HCT116 (cell line): ENCODE measurements around the gene LRFN2. TPM values are rescaled to one million over a fixed set of nuclear protein-coding genes. Genes with fewer than 3 reads are reported as not detected.

Experiments
- ATAC-seq: fragments of 200-7000 bp; cut with Tn5 transposase; 2 replicates; pipeline ENCODE4 v1.9.1; 2020; ENCODE audit warnings: mild to moderate bottlenecking, moderate library complexity
- BruUV-seq: library from RNA; stranded (reverse); fragments of 400-500 nt; replicated peaks from 2 replicates; lab custom pipeline; 2021; lab: Mats Ljungman, UMichigan
- CTCF ChIA-PET: fragments of 300-600 bp; sonication (Branson Sonifier 250); formaldehyde crosslinking; loops from one replicate; lab custom pipeline; 2021; ENCODE audit warnings: antibody characterized with exemption; lab: Charles Lee
- POLR2A ChIA-PET: fragments of 300-600, 350-600 bp; sonication (Branson Sonifier 250); formaldehyde crosslinking; loops from one replicate; lab custom pipeline; 2021; ENCODE audit warnings: antibody characterized with exemption; lab: Charles Lee
- RAD21 ChIA-PET, 2 experiments: fragments of 300-600 bp; sonication (Branson Sonifier 250); formaldehyde crosslinking; loops; one replicate each; lab custom pipeline; 2023; ENCODE audit warnings: low total read pairs in 2 of 2; ENCODE audit not compliant: uncharacterized antibody in 2 of 2, unreplicated experiment in 2 of 2, low non-redundant PET in 1 of 2; lab: Charles Lee
- DNase-seq: peaks from one replicate; pipeline ENCODE4 v3.0.0-alpha.2; 2010; ENCODE audit warnings: low read depth, low spot score
- H2AFZ ChIP-seq: fragments of 200-600 bp; shearing (Covaris generic), sonication (generic); 2 replicates; pipeline ENCODE4 v1.6.1; 2017; ENCODE audit warnings: low read depth, mixed run types, mixed read lengths, antibody characterized with exemption, low read length; ENCODE audit not compliant: poor library complexity, severe bottlenecking
- H3K27ac ChIP-seq: 2 replicates; pipeline ENCODE4 v1.5.1; 2012; ENCODE audit warnings: low read depth, low read length
- H3K27me3 ChIP-seq: fragments of 200-600 bp; sonication (generic); 2 replicates; pipeline ENCODE4 v1.6.1; 2016; ENCODE audit warnings: mixed run types, low read length, mixed read lengths; ENCODE audit not compliant: insufficient read depth
- H3K36me3 ChIP-seq, 2 experiments: fragments of 200-500 bp in 1 of 2; fragments of 200-600 bp in 1 of 2; sonication (Bioruptor generic) in 1 of 2; sonication (generic) in 1 of 2; 2 replicates each; pipeline versions ENCODE4 v1.5.1 to v1.6.1; 2014 to 2016; ENCODE audit warnings: low read length in 2 of 2, inconsistent platforms in 1 of 2, mixed read lengths in 1 of 2, mixed run types in 1 of 2; ENCODE audit not compliant: insufficient read depth in 2 of 2, control insufficient read depth in 1 of 2
- H3K4me1 ChIP-seq, 2 experiments: fragments of 200-600 bp in 1 of 2; sonication (generic) in 1 of 2; 2 replicates each; pipeline versions ENCODE4 v1.5.1 to v1.6.1; 2012 to 2017; ENCODE audit warnings: low read length in 2 of 2, inconsistent platforms in 1 of 2, mild to moderate bottlenecking in 1 of 2, mixed read lengths in 1 of 2, mixed run types in 1 of 2, moderate library complexity in 1 of 2; ENCODE audit not compliant: insufficient read depth in 2 of 2, control insufficient read depth in 1 of 2
- H3K4me2 ChIP-seq: fragments of 200-600 bp; sonication (generic); 2 replicates; pipeline ENCODE4 v1.6.1; 2017; ENCODE audit warnings: mixed run types, low read length, mixed read lengths
- H3K4me3 ChIP-seq, 2 experiments: fragments of 200-600 bp in 1 of 2; sonication (generic) in 1 of 2; replicated peaks in 1 of 2; 2 replicates each; pipeline ENCODE4 v1.5.1; 2011 to 2016; ENCODE audit warnings: low read length in 2 of 2, control low read depth in 1 of 2, low read depth in 1 of 2, mild to moderate bottlenecking in 1 of 2, mixed read lengths in 1 of 2, mixed run types in 1 of 2
- H3K79me2 ChIP-seq: fragments of 200-600 bp; sonication (generic); 2 replicates; pipeline ENCODE4 v1.6.1; 2017; ENCODE audit warnings: mild to moderate bottlenecking, mixed run types, low read length, moderate library complexity, mixed read lengths; ENCODE audit not compliant: insufficient read depth
- H3K9ac ChIP-seq: fragments of 200-600 bp; sonication (generic); 2 replicates; pipeline ENCODE4 v1.6.1; 2016; ENCODE audit warnings: low read length, mixed read lengths
- H3K9me2 ChIP-seq: fragments of 200-600 bp; sonication (generic), shearing (Covaris generic); 2 replicates; pipeline ENCODE4 v1.6.1; 2017; ENCODE audit warnings: mixed run types, mild to moderate bottlenecking, moderate library complexity; ENCODE audit not compliant: insufficient read depth
- H3K9me3 ChIP-seq, 2 experiments: fragments of 200-500 bp in 1 of 2; fragments of 200-600 bp in 1 of 2; sonication (Bioruptor generic) in 1 of 2; sonication (generic) in 1 of 2; 2 replicates each; pipeline ENCODE4 v1.6.1; 2014 to 2017; ENCODE audit warnings: low read length in 2 of 2, mixed read lengths in 2 of 2, inconsistent platforms in 1 of 2, low read depth in 1 of 2, mild to moderate bottlenecking in 1 of 2, mixed run types in 1 of 2, moderate library complexity in 1 of 2; ENCODE audit not compliant: control insufficient read depth in 1 of 2, insufficient read depth in 1 of 2
- H4K20me1 ChIP-seq: fragments of 200-600 bp; sonication (generic), shearing (Covaris generic); 2 replicates; pipeline ENCODE4 v1.6.1; 2017; ENCODE audit warnings: mixed run types, mild to moderate bottlenecking, moderate library complexity; ENCODE audit not compliant: insufficient read depth
- EGR1 ChIP-seq: IDR thresholded peaks from 2 replicates; pipeline ENCODE4 v1.6.1; 2012; ENCODE audit warnings: low read depth
- ELF1 ChIP-seq: IDR thresholded peaks from 2 replicates; pipeline ENCODE4 v1.6.1; 2012; ENCODE audit warnings: low read depth, borderline replicate concordance
- EZH2 ChIP-seq: fragments of 200-600 bp; sonication (generic); IDR thresholded peaks from 2 replicates; pipeline ENCODE4 v1.6.1; 2017; ENCODE audit warnings: antibody characterized with exemption, mixed run types
- EZH2phosphoT487 ChIP-seq: fragments of 200-600 bp; IDR thresholded peaks from 2 replicates; pipeline ENCODE4 v1.6.1; 2018; ENCODE audit warnings: antibody characterized with exemption, borderline replicate concordance
- FOSL1 ChIP-seq: IDR thresholded peaks from 2 replicates; pipeline ENCODE4 v1.6.1; 2012; ENCODE audit warnings: low read depth
- POLR2A ChIP-seq: IDR thresholded peaks from 2 replicates; pipeline ENCODE4 v1.7.0; 2011; ENCODE audit warnings: borderline replicate concordance; ENCODE audit not compliant: insufficient read depth, insufficient read length; ENCODE audit errors: extremely low read depth
- RAD21 ChIP-seq: IDR thresholded peaks from 2 replicates; pipeline ENCODE4 v1.6.1; 2012; ENCODE audit warnings: low read depth, mild to moderate bottlenecking
- SP1 ChIP-seq: IDR thresholded peaks from 2 replicates; pipeline ENCODE4 v1.6.1; 2012; ENCODE audit warnings: low read depth
- SRF ChIP-seq: IDR thresholded peaks from 2 replicates; pipeline ENCODE4 v1.6.1; 2012; ENCODE audit warnings: low read depth
- TCF7L2 ChIP-seq: IDR thresholded peaks from 2 replicates; pipeline ENCODE4 v1.7.0; 2011; ENCODE audit warnings: borderline replicate concordance, inconsistent platforms; ENCODE audit not compliant: insufficient read depth, insufficient read length; ENCODE audit errors: extremely low read depth
- ZNF274 ChIP-seq: fragments of 200-500 bp; sonication (Bioruptor generic); IDR thresholded peaks from 2 replicates; pipeline ENCODE4 v1.6.1; 2014; ENCODE audit warnings: mild to moderate bottlenecking, low read depth, low read length, inconsistent platforms
- intact Hi-C: fragments of 100-400 bp; cut with micrococcal nuclease; formaldehyde crosslinking; loops from 2 replicates; pipeline ENCODE4 v1.10.0; 2022
- total RNA-seq: library from RNA; stranded (reverse); gene quantifications from one replicate; pipeline ENCODE4 v1.2.1, GENCODE V29; 2021; ENCODE audit not compliant: unreplicated experiment
- TF ChIP-seq, protein P1 (sequence below): IDR thresholded peaks from 2 replicates; pipeline ENCODE4 v1.6.1; 2012
- TF ChIP-seq, protein P2 (sequence below): IDR thresholded peaks from 2 replicates; pipeline ENCODE4 v1.6.1; 2011; ENCODE audit warnings: mild to moderate bottlenecking, low read length, moderate library complexity; ENCODE audit not compliant: insufficient replicate concordance; ENCODE audit errors: extremely low read depth
- TF ChIP-seq, protein P3 (sequence below), 3 experiments: fragments of 200-600 bp in 1 of 3; sonication (generic) in 1 of 3; IDR thresholded peaks in 2 of 3; conservative IDR thresholded peaks in 1 of 3; 2 replicates each; pipeline ENCODE4 v1.5.1; 2012 to 2017; ENCODE audit warnings: low read depth in 2 of 3, low read length in 2 of 3, antibody characterized with exemption in 1 of 3, borderline replicate concordance in 1 of 3, control low read depth in 1 of 3, mild to moderate bottlenecking in 1 of 3, mixed read lengths in 1 of 3, mixed run types in 1 of 3, moderate library complexity in 1 of 3; ENCODE audit not compliant: insufficient read depth in 1 of 3

Gene LRFN2
- total RNA-seq, 1 experiment from 2014 or later, result not detected

DNA sequence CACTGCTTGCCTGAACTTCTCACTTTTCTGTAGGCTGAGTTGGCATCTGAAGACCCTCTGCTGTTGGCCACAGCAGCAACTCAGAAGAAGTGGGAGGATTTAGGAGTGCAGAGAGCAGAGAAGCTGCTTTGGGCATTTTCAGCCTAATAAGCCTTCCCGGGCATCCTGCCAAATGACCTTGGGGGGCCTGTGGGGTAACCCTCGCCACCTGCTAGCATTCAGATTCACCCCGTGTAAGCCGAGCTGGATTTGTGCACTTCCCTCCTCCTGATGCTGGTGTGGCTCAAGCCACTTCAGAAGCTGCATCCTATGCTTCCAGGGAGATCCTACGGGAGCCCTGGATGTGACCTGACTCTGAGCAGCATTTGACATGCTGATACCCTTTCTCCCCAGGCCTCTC is 114.8 kb downstream of the LRFN2 start:
- BruUV-seq, result no TSS peak
- CTCF ChIA-PET, result no interaction called here
- POLR2A ChIA-PET, result no interaction called here
- intact Hi-C loops, result no loop called here
- Histone ChIP-seq H3K9me2 (no peaks in the 10 kb centered on the region), H3K9ac (no peak overlapping the region), H3K4me2 (no peak overlapping the region), H3K4me1 (no peaks in the 10 kb centered on the region), H3K27me3 (peaks cover 35% of the 10 kb centered on the region), H3K9me3 (no peaks in the 10 kb centered on the region), H3K79me2 (no peaks in the 10 kb centered on the region), H4K20me1 (no peaks in the 10 kb centered on the region), H3K36me3 (no peaks in the 10 kb centered on the region), H2AFZ (no peak overlapping the region), H3K4me3 (no peak overlapping the region), H3K27ac (no peak overlapping the region)
- DNase-seq (no peak), ATAC-seq (no peak)
- RAD21 ChIA-PET, result no interaction called here
- no peak for TF ChIP-seq EZH2phosphoT487
- TF ChIP-seq, protein P1, sequence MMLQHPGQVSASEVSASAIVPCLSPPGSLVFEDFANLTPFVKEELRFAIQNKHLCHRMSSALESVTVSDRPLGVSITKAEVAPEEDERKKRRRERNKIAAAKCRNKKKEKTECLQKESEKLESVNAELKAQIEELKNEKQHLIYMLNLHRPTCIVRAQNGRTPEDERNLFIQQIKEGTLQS, result no peak
- TF ChIP-seq, protein P2, sequence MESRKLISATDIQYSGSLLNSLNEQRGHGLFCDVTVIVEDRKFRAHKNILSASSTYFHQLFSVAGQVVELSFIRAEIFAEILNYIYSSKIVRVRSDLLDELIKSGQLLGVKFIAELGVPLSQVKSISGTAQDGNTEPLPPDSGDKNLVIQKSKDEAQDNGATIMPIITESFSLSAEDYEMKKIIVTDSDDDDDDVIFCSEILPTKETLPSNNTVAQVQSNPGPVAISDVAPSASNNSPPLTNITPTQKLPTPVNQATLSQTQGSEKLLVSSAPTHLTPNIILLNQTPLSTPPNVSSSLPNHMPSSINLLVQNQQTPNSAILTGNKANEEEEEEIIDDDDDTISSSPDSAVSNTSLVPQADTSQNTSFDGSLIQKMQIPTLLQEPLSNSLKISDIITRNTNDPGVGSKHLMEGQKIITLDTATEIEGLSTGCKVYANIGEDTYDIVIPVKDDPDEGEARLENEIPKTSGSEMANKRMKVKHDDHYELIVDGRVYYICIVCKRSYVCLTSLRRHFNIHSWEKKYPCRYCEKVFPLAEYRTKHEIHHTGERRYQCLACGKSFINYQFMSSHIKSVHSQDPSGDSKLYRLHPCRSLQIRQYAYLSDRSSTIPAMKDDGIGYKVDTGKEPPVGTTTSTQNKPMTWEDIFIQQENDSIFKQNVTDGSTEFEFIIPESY, result no peak
- TF ChIP-seq RAD21, result no peak
- no peak for TF ChIP-seq ELF1
- TF ChIP-seq EZH2, result no peak
- no peak for TF ChIP-seq POLR2A
- TF ChIP-seq SP1, result no peak
- TF ChIP-seq FOSL1, result no peak
- no peak for TF ChIP-seq EGR1
- TF ChIP-seq, protein P3, sequence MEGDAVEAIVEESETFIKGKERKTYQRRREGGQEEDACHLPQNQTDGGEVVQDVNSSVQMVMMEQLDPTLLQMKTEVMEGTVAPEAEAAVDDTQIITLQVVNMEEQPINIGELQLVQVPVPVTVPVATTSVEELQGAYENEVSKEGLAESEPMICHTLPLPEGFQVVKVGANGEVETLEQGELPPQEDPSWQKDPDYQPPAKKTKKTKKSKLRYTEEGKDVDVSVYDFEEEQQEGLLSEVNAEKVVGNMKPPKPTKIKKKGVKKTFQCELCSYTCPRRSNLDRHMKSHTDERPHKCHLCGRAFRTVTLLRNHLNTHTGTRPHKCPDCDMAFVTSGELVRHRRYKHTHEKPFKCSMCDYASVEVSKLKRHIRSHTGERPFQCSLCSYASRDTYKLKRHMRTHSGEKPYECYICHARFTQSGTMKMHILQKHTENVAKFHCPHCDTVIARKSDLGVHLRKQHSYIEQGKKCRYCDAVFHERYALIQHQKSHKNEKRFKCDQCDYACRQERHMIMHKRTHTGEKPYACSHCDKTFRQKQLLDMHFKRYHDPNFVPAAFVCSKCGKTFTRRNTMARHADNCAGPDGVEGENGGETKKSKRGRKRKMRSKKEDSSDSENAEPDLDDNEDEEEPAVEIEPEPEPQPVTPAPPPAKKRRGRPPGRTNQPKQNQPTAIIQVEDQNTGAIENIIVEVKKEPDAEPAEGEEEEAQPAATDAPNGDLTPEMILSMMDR (IDR thresholded peaks at IDR 0.05 in 2 of 3, conservative IDR thresholded peaks at IDR 0.05 in 1 of 3; ENCODE audit: borderline replicate concordance in 1 of 3, insufficient read depth in 1 of 3, low read depth in 2 of 3, low read length in 2 of 3), result no peak
- no peak for TF ChIP-seq SRF
- no peak for TF ChIP-seq ZNF274
- no peak for TF ChIP-seq TCF7L2
